BJ (cell line): Measurements from ENCODE around the gene BCL2. TPM values are rescaled to one million over a fixed set of nuclear protein-coding genes. Genes with fewer than 3 reads are reported as not detected.

Experiments
- CTCF ChIA-PET: fragments of 350-600 bp; formaldehyde crosslinking; extraction: SDS; loops from one replicate; lab custom pipeline; 2021; ENCODE audit warnings: antibody characterized with exemption, inconsistent platforms; lab: Yijun Ruan, JAX
- POLR2A ChIA-PET: fragments of 300-600 bp; sonication (Branson Sonifier 250); formaldehyde crosslinking; extraction: SDS; loops from one replicate; lab custom pipeline; 2021; ENCODE audit warnings: antibody characterized with exemption; lab: Charles Lee
- DNase-seq: peaks from one replicate; pipeline ENCODE4 v3.0.0-alpha.2; 2011; ENCODE audit warnings: low read depth
- H3K27me3 ChIP-seq: 2 replicates; pipeline ENCODE4 v1.6.0; 2011; ENCODE audit warnings: low read length; ENCODE audit not compliant: control insufficient read depth, insufficient read depth
- H3K36me3 ChIP-seq: 2 replicates; pipeline ENCODE4 v1.5.1; 2011; ENCODE audit warnings: low read length; ENCODE audit not compliant: control insufficient read depth, insufficient read depth
- H3K4me3 ChIP-seq: 2 replicates; pipeline ENCODE4 v1.5.1; 2011; ENCODE audit warnings: low read depth, mild to moderate bottlenecking, control low read depth, low read length
- CTCF ChIP-seq: IDR thresholded peaks from 2 replicates; pipeline ENCODE4 v1.5.1; 2011; ENCODE audit warnings: low read depth, mild to moderate bottlenecking, control low read depth, inconsistent platforms, low read length, moderate library complexity; ENCODE audit not compliant: insufficient read depth
- polyA plus RNA-seq: library from polyadenylated mRNA; depleted of rRNA; stranded (reverse); fragments of >200 nt; gene quantifications from 2 replicates; pipeline ENCODE4 v1.2.3, GENCODE V29; 2011

The BCL2 gene
- polyA plus RNA-seq, 1 experiment, result 0.15 TPM

GRCh38 chr18:63177919-63178821 is 141.4 kb downstream of the BCL2 start:
- DNase-seq, result no peak

GRCh38 chr18:63177259-63177658 is 142.3 kb downstream of the BCL2 start:
- no peak overlapping the region for H3K4me3 ChIP-seq
- CTCF ChIA-PET, result no interaction called here
- no peak for TF ChIP-seq CTCF
- POLR2A ChIA-PET, result no interaction called here
- H3K36me3 ChIP-seq, result no peaks in the 10 kb centered on the region
- DNase-seq, result no peak
- H3K27me3 ChIP-seq, result no peaks in the 10 kb centered on the region

More at GRCh38 chr18:63177919-63178821, 141.4 kb downstream of the BCL2 start:
- H3K4me3 ChIP-seq, result no peak overlapping the region
- POLR2A ChIA-PET, result no interaction called here
- no peak for TF ChIP-seq CTCF
- H3K36me3 ChIP-seq, result no peaks in the 10 kb centered on the region
- H3K27me3 ChIP-seq, result peaks cover 3% of the 10 kb centered on the region; the same call in 1 of the 2 replicates
- CTCF ChIA-PET, result interaction anchor here (1.1 kb wide), 1 partner anchor 17 kb away, joined by 3 read pairs; no protein-coding TSS in a partner anchor

- CTCF ChIA-PET, result no interaction called here
- Histone ChIP-seq H3K4me3 (no peak overlapping the region), H3K36me3 (no peaks in the 10 kb centered on the region), H3K27me3 (no peaks in the 10 kb centered on the region)
- POLR2A ChIA-PET, result no interaction called here
- DNase-seq, result no peak
- no peak for TF ChIP-seq CTCF
These were observed 144.3 kb downstream of the BCL2 start for GRCh38 chr18:63175264-63175663.

- no peak for TF ChIP-seq CTCF
- POLR2A ChIA-PET, result no interaction called here
- no peak overlapping the region for H3K4me3 ChIP-seq
- no peaks in the 10 kb centered on the region for H3K36me3 ChIP-seq
- 0 out of 2 replicates have a peak, but pooled peaks cover 1% of the 10 kb centered on the region for H3K27me3 ChIP-seq
- CTCF ChIA-PET, result no interaction called here
- no peak for DNase-seq
These were observed 145.6 kb downstream of the BCL2 start for GRCh38 chr18:63173983-63174382.

GRCh38 chr18:63169853-63170252 is 149.7 kb downstream of the BCL2 start:
- ChIA-PET CTCF (interaction anchor here (0.8 kb wide), 1 partner anchor 12 kb away, joined by 3 read pairs; no protein-coding TSS in a partner anchor), POLR2A (no interaction called here)
- DNase-seq, result no peak
- no peak overlapping the region for H3K4me3 ChIP-seq
- H3K27me3 ChIP-seq, result peaks cover 1% of the 10 kb centered on the region; the same call in 1 of the 2 replicates
- no peak for TF ChIP-seq CTCF
- no peaks in the 10 kb centered on the region for H3K36me3 ChIP-seq
